Thyroid gland (tissue), 4 donors: Measurements from ENCODE around the gene OSBPL3.

Experiments used
- CTCF ChIP-seq, 6 experiments: fragments of 200-600 bp in 3 of 6; fragments of 450-650 bp in 3 of 6; sonication (generic) in 3 of 6; IDR thresholded peaks; one replicate each; pipeline ENCODE4 v1.5.1; 2016 to 2019; ENCODE audit warnings: antibody characterized with exemption in 6 of 6, mild to moderate bottlenecking in 2 of 6, inconsistent platforms in 1 of 6, moderate library complexity in 1 of 6
- POLR2A ChIP-seq, 2 donors: fragments of 450-650 bp; IDR thresholded peaks; one replicate each; pipeline ENCODE4 v1.6.1; 2017; ENCODE audit warnings: antibody characterized with exemption in 2 of 2, mild to moderate bottlenecking in 2 of 2, moderate library complexity in 1 of 2

DNA sequence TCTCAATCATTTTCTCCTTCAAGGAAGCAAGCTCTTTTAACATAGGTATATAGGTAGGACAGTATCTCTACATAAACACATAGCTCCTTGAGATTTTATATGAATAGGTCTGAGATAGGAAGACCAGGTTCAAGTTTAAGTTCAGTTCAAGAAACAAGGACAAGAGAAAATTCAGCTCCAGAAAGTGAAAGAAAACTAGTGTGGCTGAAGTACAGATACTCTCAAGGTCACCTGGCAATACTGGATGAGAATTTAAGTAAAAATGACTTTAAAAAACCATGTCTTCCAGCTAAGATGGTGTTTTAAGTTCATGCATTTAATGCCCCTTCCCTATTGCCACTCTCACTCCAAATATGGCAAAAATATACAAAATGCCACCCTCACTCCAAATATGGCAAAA, 91.3 kb downstream of the OSBPL3 start:
- TF ChIP-seq POLR2A (IDR thresholded peaks at IDR 0.05) = no peak
- no peak for TF ChIP-seq CTCF (IDR thresholded peaks at IDR 0.05)
